Lower leg skin (tissue), 3 donors: ENCODE measurements around the gene MORC2.

Experiments used
- POLR2A ChIP-seq, 2 donors: fragments of 450-650 bp; IDR thresholded peaks; one replicate each; pipeline ENCODE4 v1.6.1; 2016 to 2017; ENCODE audit warnings: antibody characterized with exemption in 2 of 2, mild to moderate bottlenecking in 1 of 2, moderate library complexity in 1 of 2
- TF ChIP-seq, protein P1 (sequence below), 3 donors: fragments of 450-650 bp; IDR thresholded peaks; one replicate each; pipeline ENCODE4 v1.5.1; 2016; ENCODE audit warnings: antibody characterized with exemption in 3 of 3, mild to moderate bottlenecking in 3 of 3, moderate library complexity in 2 of 3

DNA sequence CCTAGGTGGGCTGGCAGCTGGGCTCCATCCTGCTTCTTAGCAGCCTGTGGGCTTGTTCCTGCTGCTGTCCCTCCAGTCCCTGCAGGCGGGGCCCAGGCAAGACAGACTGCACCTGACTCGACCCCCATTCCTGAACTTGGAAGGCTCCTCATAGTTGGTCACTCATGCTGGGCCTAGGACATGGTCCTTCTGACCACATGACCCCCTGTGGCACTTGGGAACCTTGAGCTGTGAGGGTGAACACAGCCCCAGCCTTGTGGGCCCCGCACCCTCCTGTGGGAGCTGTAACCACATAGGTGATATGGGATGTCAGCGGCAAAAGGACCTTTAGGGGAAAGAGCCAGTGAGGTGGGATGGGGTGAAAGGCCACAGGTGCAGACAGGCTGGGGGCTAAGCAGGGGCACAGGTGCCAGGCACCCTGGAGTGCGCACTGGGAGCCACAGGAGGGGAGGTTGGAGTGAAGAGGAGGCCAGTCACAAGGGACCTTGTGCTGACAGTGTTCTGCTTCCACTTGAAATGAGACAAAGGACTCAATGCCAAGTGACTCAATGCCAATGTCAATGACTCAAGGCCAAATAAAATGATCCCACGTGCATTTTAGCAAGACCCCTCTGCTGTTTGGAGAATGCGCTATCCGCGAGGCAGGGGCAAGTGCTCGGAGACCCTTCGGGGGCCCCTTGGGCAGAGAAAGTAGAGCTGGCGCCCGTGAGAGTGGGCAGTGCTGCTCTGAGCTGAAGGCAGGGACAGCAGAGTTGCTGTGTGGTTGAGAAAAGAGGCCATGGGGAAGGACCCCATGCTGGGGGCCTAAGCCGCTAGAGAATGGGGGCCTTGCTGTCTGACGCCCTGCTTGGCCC is 90.7 kb downstream of the MORC2 start:
- TF ChIP-seq, protein P1, sequence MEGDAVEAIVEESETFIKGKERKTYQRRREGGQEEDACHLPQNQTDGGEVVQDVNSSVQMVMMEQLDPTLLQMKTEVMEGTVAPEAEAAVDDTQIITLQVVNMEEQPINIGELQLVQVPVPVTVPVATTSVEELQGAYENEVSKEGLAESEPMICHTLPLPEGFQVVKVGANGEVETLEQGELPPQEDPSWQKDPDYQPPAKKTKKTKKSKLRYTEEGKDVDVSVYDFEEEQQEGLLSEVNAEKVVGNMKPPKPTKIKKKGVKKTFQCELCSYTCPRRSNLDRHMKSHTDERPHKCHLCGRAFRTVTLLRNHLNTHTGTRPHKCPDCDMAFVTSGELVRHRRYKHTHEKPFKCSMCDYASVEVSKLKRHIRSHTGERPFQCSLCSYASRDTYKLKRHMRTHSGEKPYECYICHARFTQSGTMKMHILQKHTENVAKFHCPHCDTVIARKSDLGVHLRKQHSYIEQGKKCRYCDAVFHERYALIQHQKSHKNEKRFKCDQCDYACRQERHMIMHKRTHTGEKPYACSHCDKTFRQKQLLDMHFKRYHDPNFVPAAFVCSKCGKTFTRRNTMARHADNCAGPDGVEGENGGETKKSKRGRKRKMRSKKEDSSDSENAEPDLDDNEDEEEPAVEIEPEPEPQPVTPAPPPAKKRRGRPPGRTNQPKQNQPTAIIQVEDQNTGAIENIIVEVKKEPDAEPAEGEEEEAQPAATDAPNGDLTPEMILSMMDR (IDR thresholded peaks at IDR 0.05), result no peak
- no peak for TF ChIP-seq POLR2A (IDR thresholded peaks at IDR 0.05)
